Gastroesophageal sphincter (tissue), 3 donors: ENCODE measurements around the gene SPPL3.

Source experiments
- EP300 ChIP-seq: sonication (generic); formaldehyde crosslinking; IDR thresholded peaks from one replicate; pipeline ENCODE4 v1.6.1; 2017; ENCODE audit warnings: antibody characterized with exemption, mild to moderate bottlenecking
- POLR2A ChIP-seq, 2 donors: fragments of 450-650 bp; IDR thresholded peaks; one replicate each; pipeline ENCODE4 v1.6.1; 2017; ENCODE audit warnings: antibody characterized with exemption in 2 of 2, mild to moderate bottlenecking in 2 of 2, moderate library complexity in 1 of 2
- TF ChIP-seq, protein P1 (sequence below), 4 experiments: fragments of 200-600 bp in 2 of 4; fragments of 450-650 bp in 2 of 4; sonication (generic) in 1 of 4; IDR thresholded peaks; one replicate each; pipeline ENCODE4 v1.5.1; 2017 to 2019; ENCODE audit warnings: antibody characterized with exemption in 4 of 4, mild to moderate bottlenecking in 2 of 4, moderate library complexity in 2 of 4

DNA sequence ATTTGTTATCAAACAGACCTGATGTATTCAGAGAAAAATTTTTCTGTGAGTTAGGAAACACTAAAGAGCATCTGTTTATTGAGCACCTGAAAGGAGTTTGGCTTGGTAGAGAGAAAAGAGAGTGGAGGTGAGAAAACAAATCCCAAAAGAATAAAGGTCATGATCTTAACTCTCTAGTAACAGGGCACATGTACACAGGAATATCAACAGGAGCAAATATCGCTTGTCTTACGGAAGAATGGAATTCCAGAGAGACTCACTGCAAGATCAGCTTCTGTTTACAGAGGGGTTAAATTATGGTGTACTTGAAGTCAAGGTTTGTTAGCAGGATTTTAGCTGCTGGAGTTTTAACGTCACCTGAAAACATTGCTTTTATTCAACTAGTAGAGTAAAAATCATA is 78.8 kb downstream of the SPPL3 start:
- TF ChIP-seq, protein P1, sequence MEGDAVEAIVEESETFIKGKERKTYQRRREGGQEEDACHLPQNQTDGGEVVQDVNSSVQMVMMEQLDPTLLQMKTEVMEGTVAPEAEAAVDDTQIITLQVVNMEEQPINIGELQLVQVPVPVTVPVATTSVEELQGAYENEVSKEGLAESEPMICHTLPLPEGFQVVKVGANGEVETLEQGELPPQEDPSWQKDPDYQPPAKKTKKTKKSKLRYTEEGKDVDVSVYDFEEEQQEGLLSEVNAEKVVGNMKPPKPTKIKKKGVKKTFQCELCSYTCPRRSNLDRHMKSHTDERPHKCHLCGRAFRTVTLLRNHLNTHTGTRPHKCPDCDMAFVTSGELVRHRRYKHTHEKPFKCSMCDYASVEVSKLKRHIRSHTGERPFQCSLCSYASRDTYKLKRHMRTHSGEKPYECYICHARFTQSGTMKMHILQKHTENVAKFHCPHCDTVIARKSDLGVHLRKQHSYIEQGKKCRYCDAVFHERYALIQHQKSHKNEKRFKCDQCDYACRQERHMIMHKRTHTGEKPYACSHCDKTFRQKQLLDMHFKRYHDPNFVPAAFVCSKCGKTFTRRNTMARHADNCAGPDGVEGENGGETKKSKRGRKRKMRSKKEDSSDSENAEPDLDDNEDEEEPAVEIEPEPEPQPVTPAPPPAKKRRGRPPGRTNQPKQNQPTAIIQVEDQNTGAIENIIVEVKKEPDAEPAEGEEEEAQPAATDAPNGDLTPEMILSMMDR (IDR thresholded peaks at IDR 0.05) = no peak
- TF ChIP-seq POLR2A (IDR thresholded peaks at IDR 0.05) = no peak
- no peak for TF ChIP-seq EP300
